ENCODE results near the gene DDX56. TPM values are rescaled to one million over a fixed set of nuclear protein-coding genes. Genes with fewer than 3 reads are reported as not detected.

The DDX56 gene
- total RNA-seq, 1 donor from 2014 or later: 71.6 TPM

GRCh38 chr7:44547536-44548231 is 26.0 kb downstream of the DDX56 start:
- no peaks in the 10 kb centered on the region for H3K9me3 Mint-ChIP-seq (ENCODE audit: unreplicated experiment)
- DNase-seq (ENCODE audit: low spot score): no peak
- H3K27me3 Mint-ChIP-seq (ENCODE audit: unreplicated experiment): peaks cover 7% of the 10 kb centered on the region
- no peak overlapping the region for H3K4me3 Mint-ChIP-seq (ENCODE audit: unreplicated experiment)
- peaks cover 21% of the 10 kb centered on the region for H3K4me1 Mint-ChIP-seq (ENCODE audit: unreplicated experiment)
- TF ChIP-seq, protein P1, sequence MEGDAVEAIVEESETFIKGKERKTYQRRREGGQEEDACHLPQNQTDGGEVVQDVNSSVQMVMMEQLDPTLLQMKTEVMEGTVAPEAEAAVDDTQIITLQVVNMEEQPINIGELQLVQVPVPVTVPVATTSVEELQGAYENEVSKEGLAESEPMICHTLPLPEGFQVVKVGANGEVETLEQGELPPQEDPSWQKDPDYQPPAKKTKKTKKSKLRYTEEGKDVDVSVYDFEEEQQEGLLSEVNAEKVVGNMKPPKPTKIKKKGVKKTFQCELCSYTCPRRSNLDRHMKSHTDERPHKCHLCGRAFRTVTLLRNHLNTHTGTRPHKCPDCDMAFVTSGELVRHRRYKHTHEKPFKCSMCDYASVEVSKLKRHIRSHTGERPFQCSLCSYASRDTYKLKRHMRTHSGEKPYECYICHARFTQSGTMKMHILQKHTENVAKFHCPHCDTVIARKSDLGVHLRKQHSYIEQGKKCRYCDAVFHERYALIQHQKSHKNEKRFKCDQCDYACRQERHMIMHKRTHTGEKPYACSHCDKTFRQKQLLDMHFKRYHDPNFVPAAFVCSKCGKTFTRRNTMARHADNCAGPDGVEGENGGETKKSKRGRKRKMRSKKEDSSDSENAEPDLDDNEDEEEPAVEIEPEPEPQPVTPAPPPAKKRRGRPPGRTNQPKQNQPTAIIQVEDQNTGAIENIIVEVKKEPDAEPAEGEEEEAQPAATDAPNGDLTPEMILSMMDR (IDR thresholded peaks at IDR 0.05; ENCODE audit: unreplicated experiment): no peak
- peak overlapping the region; percentile 90 for H3K27ac Mint-ChIP-seq (ENCODE audit: unreplicated experiment)
- no peaks in the 10 kb centered on the region for H3K36me3 Mint-ChIP-seq (ENCODE audit: low read depth, unreplicated experiment)

GRCh38 chr7:44541876-44542610 is 31.7 kb downstream of the DDX56 start:
- no peaks in the 10 kb centered on the region for H3K9me3 Mint-ChIP-seq (ENCODE audit: unreplicated experiment)
- H3K27ac Mint-ChIP-seq (ENCODE audit: unreplicated experiment): no peak overlapping the region
- H3K36me3 Mint-ChIP-seq (ENCODE audit: low read depth, unreplicated experiment): no peaks in the 10 kb centered on the region
- no peak overlapping the region for H3K4me3 Mint-ChIP-seq (ENCODE audit: unreplicated experiment)
- H3K27me3 Mint-ChIP-seq (ENCODE audit: unreplicated experiment): peaks cover 11% of the 10 kb centered on the region
- peaks cover 4% of the 10 kb centered on the region for H3K4me1 Mint-ChIP-seq (ENCODE audit: unreplicated experiment)
- TF ChIP-seq, protein P1 (IDR thresholded peaks at IDR 0.05; ENCODE audit: unreplicated experiment): no peak
- no peak for DNase-seq (ENCODE audit: low spot score)

GRCh38 chr7:44541028-44541869 is 32.5 kb downstream of the DDX56 start, which contains the start of gene NPC1L1:
TSS of gene NPC1L1 (minus strand) at chr7:44541330. CDS start at chr7:44541259, 71 bp downstream.
- peak within 1 kb of the TSS; percentile 13 for H3K27ac Mint-ChIP-seq (ENCODE audit: unreplicated experiment)
- TF ChIP-seq, protein P1 (IDR thresholded peaks at IDR 0.05; ENCODE audit: unreplicated experiment): no peak
- H3K4me1 Mint-ChIP-seq (ENCODE audit: unreplicated experiment): no peaks in the 10 kb centered on the region
- no peak for DNase-seq (ENCODE audit: low spot score)
- H3K9me3 Mint-ChIP-seq (ENCODE audit: unreplicated experiment): no peaks in the 10 kb centered on the region
- peaks cover 13% of the 10 kb centered on the region for H3K27me3 Mint-ChIP-seq (ENCODE audit: unreplicated experiment)
- no peak within 1 kb of the TSS for H3K4me3 Mint-ChIP-seq (ENCODE audit: unreplicated experiment)
- H3K36me3 Mint-ChIP-seq (ENCODE audit: low read depth, unreplicated experiment): no peaks in the 10 kb centered on the region

GRCh38 chr7:44540592-44541027 is 33.1 kb downstream of the DDX56 start:
- H3K27ac Mint-ChIP-seq (ENCODE audit: unreplicated experiment): no peak overlapping the region
- no peaks in the 10 kb centered on the region for H3K36me3 Mint-ChIP-seq (ENCODE audit: low read depth, unreplicated experiment)

More at GRCh38 chr7:44540592-44541027, 33.1 kb downstream of the DDX56 start:
- H3K4me3 Mint-ChIP-seq (ENCODE audit: unreplicated experiment): no peak overlapping the region
- no peak for DNase-seq (ENCODE audit: low spot score)
- peaks cover 13% of the 10 kb centered on the region for H3K27me3 Mint-ChIP-seq (ENCODE audit: unreplicated experiment)
- no peaks in the 10 kb centered on the region for H3K9me3 Mint-ChIP-seq (ENCODE audit: unreplicated experiment)
- TF ChIP-seq, protein P1 (IDR thresholded peaks at IDR 0.05; ENCODE audit: unreplicated experiment): no peak
- H3K4me1 Mint-ChIP-seq (ENCODE audit: unreplicated experiment): no peaks in the 10 kb centered on the region

Data from endothelial cell (in vitro differentiated cells).